ENCODE measurements around the gene HP1BP3. TPM values are rescaled to one million over a fixed set of nuclear protein-coding genes. Genes with fewer than 3 reads are reported as not detected.

HP1BP3 gene, protein sequence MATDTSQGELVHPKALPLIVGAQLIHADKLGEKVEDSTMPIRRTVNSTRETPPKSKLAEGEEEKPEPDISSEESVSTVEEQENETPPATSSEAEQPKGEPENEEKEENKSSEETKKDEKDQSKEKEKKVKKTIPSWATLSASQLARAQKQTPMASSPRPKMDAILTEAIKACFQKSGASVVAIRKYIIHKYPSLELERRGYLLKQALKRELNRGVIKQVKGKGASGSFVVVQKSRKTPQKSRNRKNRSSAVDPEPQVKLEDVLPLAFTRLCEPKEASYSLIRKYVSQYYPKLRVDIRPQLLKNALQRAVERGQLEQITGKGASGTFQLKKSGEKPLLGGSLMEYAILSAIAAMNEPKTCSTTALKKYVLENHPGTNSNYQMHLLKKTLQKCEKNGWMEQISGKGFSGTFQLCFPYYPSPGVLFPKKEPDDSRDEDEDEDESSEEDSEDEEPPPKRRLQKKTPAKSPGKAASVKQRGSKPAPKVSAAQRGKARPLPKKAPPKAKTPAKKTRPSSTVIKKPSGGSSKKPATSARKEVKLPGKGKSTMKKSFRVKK
- 100 to 1,000 TPM; 323 to 346 TPM for total RNA-seq

DNA sequence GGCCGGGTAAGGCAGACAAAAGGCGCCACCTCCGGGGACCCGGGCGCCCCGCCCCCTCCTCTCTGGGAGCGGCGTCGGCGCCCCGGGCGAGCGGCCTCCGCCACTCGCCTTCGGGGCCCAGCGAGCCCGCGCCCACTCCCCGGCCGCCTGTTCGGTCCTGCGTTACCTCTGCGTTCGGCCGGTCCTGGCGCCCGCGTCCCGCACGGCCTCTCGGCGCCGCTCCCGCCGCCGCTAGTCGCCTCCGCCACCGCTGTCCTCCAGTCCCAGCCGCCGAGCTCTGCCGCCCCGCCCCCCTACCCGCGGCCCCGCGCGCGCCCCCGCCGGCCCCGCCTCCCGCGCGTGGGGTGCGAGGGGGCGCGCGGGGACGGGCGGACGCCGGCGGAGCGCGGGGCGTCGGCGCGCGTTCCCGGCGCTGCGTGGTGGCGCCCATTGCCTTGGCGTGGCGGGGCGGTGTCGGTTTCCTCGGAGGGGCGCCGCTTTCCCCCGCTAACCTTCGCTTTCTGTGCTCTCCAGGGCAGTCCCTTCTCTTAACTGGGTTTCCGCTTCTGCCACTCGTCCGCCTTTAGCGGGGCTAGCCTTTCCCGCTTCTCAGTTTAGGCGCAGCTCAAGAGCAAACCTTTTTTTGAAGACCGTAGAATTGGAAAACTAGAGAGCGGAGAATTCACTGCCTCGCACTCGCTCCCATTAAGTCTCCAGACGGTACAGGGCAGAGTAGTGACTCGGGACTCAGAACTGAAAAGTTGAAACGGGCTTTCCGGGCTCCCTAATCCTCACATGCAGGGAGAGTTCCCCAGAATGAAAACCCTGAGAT, at the start of gene HP1BP3:
Gene HP1BP3, minus strand, starts transcription at position 279 of the 811 bp plus-strand sequence. CDS start 6,867 bp downstream, outside the sequence.

DNA sequence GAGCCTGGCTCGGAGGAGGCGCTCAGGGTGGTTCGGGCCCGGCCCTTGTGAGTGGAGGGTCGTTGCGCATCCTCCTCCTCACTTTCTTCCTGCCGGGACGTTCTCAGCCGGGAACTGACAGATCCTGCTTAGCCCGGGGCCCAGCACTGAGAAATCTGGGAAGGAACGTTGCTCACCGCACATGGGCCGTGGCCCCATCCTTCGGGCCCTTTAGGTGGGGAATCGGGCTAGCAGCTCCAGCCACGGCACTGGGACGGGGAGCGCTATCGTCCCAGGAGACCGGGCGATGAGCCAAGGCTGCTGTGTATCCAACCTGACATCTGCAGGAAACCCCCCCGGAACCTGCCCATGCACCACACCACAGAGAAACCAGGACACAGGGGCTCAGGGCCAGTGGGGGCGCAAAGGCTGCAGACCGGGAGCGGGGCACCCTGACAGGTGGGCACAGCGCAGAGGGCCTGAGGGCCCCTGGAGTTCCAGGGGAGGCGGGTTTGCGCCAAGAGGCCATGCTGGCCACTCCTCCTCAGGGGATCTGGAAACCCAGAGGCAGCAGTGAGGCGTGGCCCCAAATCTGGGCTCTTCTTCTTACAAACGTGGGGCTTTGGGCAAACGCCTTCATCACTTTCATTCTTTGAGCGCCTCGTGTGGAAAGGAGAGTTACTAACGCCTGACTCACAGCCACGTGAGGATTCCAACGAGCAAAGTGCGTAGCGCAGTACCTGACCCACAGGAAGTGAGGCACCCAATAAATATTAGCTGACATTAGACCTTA, 54.3 kb downstream of the HP1BP3 start, which contains the start of gene SH2D5:
Gene SH2D5, minus strand, starts transcription at position 116 of the 772 bp plus-strand sequence. CDS start 4,659 bp downstream, outside the sequence.

DNA sequence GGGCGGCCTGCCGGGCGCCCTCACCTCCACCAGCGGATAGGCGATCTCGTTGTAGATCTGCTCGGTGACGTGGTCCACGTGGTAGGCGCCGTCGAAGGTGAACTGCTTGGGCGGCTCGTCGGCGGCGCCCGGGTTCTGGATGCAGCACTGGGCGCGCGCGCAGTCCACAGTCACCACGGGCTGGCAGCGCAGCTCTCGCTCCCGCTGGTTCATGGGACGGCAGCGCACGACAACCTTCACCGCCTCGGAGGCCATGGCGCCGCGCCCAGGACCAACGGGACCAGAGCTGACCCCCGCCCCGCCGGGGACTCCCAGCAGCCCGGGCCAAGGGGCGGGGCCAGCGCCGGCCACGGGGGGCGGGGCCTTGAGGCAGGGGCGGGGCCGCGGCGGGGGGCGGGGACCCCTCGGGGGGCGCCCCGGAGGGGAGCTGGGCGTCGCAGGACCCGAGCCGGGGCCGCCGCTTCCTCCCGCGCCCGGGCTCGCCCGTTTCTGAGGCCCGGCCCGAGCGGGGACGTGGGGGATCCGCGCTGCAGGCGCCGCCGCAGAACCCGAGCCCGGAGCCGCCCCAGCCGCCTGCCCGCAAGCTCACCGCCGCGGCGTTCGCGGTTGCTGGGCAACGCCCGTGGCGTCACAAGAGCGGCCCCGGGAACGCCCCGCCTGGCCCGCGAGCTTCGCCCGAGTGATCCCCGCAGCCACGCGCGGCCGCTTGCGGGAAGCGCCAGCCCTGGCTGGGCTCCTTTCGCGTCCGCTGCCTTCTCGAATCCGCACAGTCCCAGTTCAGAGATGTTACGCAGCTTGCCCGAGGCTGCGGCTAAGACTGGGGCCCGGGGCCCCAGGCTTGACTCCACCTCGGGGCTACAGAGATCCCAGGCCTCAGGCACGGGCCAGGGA, 69.4 kb downstream of the HP1BP3 start, which contains the start of gene KIF17:
Gene KIF17, minus strand, starts transcription at position 556 of the 891 bp plus-strand sequence. Its CDS starts 301 bp downstream, at position 255.

Other genes with a start within 250 kb of the HP1BP3 start
- not detected for gene FAM43B, start 234.7 kb downstream of the HP1BP3 start, total RNA-seq
- not detected for gene CDA, start 198.2 kb downstream of the HP1BP3 start, total RNA-seq
- gene PINK1, start 153.8 kb downstream of the HP1BP3 start, total RNA-seq, result 1 to 10 TPM; 6.9 to 7.5 TPM
- gene DDOST, start 125.9 kb downstream of the HP1BP3 start, total RNA-seq, result 100 to 1,000 TPM; 145 to 149 TPM
- gene KIF17, start 69.3 kb downstream of the HP1BP3 start, total RNA-seq, result not detected
- not detected for gene SH2D5, start 54.6 kb downstream of the HP1BP3 start, total RNA-seq